Thoracic aorta (tissue), 2 donors: Measurements from ENCODE around the gene TCF4. TPM values are rescaled to one million over a fixed set of nuclear protein-coding genes. Genes with fewer than 3 reads are reported as not detected.

ENCODE experiments used
- ATAC-seq: fragments of 150-250 bp; one replicate; pipeline ENCODE4 v1.8.0; 2017; ENCODE audit warnings: low read depth; ENCODE audit not compliant: insufficient number of reproducible peaks, low FRiP score
- DNase-seq: peaks from one replicate; pipeline ENCODE4 v3.0.0-alpha.2; 2020; ENCODE audit warnings: low spot score
- H3K27ac ChIP-seq, 2 donors: fragments of 200-600 bp; sonication (generic); 1 replicate in 1 of 2; 2 replicates in 1 of 2; pipeline ENCODE4 v1.5.1; 2016; ENCODE audit warnings: mild to moderate bottlenecking in 2 of 2, moderate library complexity in 2 of 2
- H3K27me3 ChIP-seq: fragments of 200-600 bp; sonication (generic); replicated peaks from 2 replicates; pipeline ENCODE4 v1.6.0; 2016; ENCODE audit warnings: mild to moderate bottlenecking; ENCODE audit not compliant: insufficient read depth
- H3K36me3 ChIP-seq: fragments of 200-600 bp; sonication (generic); one replicate; pipeline ENCODE4 v1.5.1; 2016
- H3K4me1 ChIP-seq, 2 donors: fragments of 200-600 bp; sonication (generic); 1 replicate in 1 of 2; 2 replicates in 1 of 2; pipeline versions ENCODE4 v1.5.1 to v1.6.0; 2016; ENCODE audit warnings: low read depth in 2 of 2, mild to moderate bottlenecking in 1 of 2; ENCODE audit not compliant: control insufficient read depth in 1 of 2
- H3K4me3 ChIP-seq: fragments of 200-600 bp; sonication (generic); 2 replicates; pipeline ENCODE4 v1.5.1; 2016; ENCODE audit warnings: mild to moderate bottlenecking
- H3K9me3 ChIP-seq: fragments of 200-600 bp; sonication (generic); 2 replicates; pipeline ENCODE4 v1.5.1; 2016
- CTCF ChIP-seq: fragments of 200-600 bp; sonication (generic); IDR thresholded peaks from one replicate; pipeline ENCODE4 v1.5.1; 2019; ENCODE audit warnings: antibody characterized with exemption
- total RNA-seq, 2 donors: library from RNA; depleted of rRNA; stranded (reverse); fragments of >200 nt; gene quantifications; one replicate each; pipeline versions ENCODE4 v1.1.0 to v1.2.3, GENCODE V29; 2016

The TCF4 gene
- total RNA-seq, 2 donors from 2014 or later: 178 to 267 TPM

- H3K36me3 ChIP-seq: no peaks in the 10 kb centered on the region
- no peak overlapping the region for H3K4me3 ChIP-seq
- ATAC-seq: no peak
- no peak for TF ChIP-seq CTCF
- peaks cover 19 to 74% of the 10 kb centered on the region in 2 donors for H3K4me1 ChIP-seq
- no peak overlapping the region for H3K27ac ChIP-seq
- no peak for DNase-seq
- no peaks in the 10 kb centered on the region for H3K27me3 ChIP-seq
- no peaks in the 10 kb centered on the region for H3K9me3 ChIP-seq
These were observed 274.0 kb downstream of the TCF4 start for GRCh38 chr18:55314031-55314430.

GRCh38 chr18:55310863-55311262 lies 277.1 kb downstream of the TCF4 start:
- no peaks in the 10 kb centered on the region for H3K36me3 ChIP-seq
- no peaks in the 10 kb centered on the region for H3K27me3 ChIP-seq
- no peak overlapping the region for H3K4me3 ChIP-seq
- H3K4me1 ChIP-seq: peaks cover 25 to 67% of the 10 kb centered on the region in 2 donors
- no peaks in the 10 kb centered on the region for H3K9me3 ChIP-seq
- H3K27ac ChIP-seq: no peak overlapping the region
- DNase-seq (no peak), ATAC-seq (no peak)
- no peak for TF ChIP-seq CTCF

- no peak overlapping the region for H3K27ac ChIP-seq
- no peaks in the 10 kb centered on the region for H3K27me3 ChIP-seq
- no peaks in the 10 kb centered on the region for H3K9me3 ChIP-seq
- no peaks in the 10 kb centered on the region for H3K36me3 ChIP-seq
- H3K4me3 ChIP-seq: no peak overlapping the region
- TF ChIP-seq CTCF: no peak
- H3K4me1 ChIP-seq: peaks cover 24 to 63% of the 10 kb centered on the region in 2 donors
- no peak for DNase-seq
- ATAC-seq: no peak
These were observed 277.8 kb downstream of the TCF4 start for GRCh38 chr18:55310044-55310676.

- TF ChIP-seq CTCF: no peak
- no peak for DNase-seq
- no peak for ATAC-seq
- Histone ChIP-seq H3K9me3 (no peaks in the 10 kb centered on the region), H3K4me3 (no peak overlapping the region), H3K36me3 (no peaks in the 10 kb centered on the region), H3K4me1 (peaks cover 20 to 55% of the 10 kb centered on the region in 2 donors), H3K27ac (no peak overlapping the region), H3K27me3 (no peaks in the 10 kb centered on the region)
These were observed 278.7 kb downstream of the TCF4 start for GRCh38 chr18:55309249-55309648.

- Histone ChIP-seq H3K4me3 (no peak overlapping the region), H3K27me3 (no peaks in the 10 kb centered on the region), H3K36me3 (no peaks in the 10 kb centered on the region), H3K27ac (no peak overlapping the region), H3K4me1 (peaks cover 17 to 46% of the 10 kb centered on the region in 2 donors), H3K9me3 (no peaks in the 10 kb centered on the region)
- ATAC-seq: no peak
- TF ChIP-seq CTCF: no peak
- no peak for DNase-seq
These were observed 280.5 kb downstream of the TCF4 start for GRCh38 chr18:55307505-55307904.
